Gastroesophageal sphincter (tissue), 4 donors: ENCODE measurements around the gene ZNF784. TPM values are rescaled to one million over a fixed set of nuclear protein-coding genes. Genes with fewer than 3 reads are reported as not detected.

Experiments used
- ATAC-seq: fragments of 150-250 bp; one replicate; pipeline ENCODE4 v1.9.1; 2016; ENCODE audit warnings: mild to moderate bottlenecking, moderate library complexity
- H3K27ac ChIP-seq, 4 donors: fragments of 200-600 bp; sonication (generic) in 3 of 4; 1 replicate in 3 of 4; 2 replicates in 1 of 4; pipeline ENCODE4 v1.5.1; 2016 to 2019
- H3K27me3 ChIP-seq: fragments of 200-600 bp; sonication (generic); one replicate; pipeline ENCODE4 v1.5.1; 2019
- H3K36me3 ChIP-seq, 2 donors: fragments of 200-600 bp; sonication (generic); one replicate each; pipeline ENCODE4 v1.5.1; 2019; ENCODE audit warnings: control low read depth in 1 of 2
- H3K4me1 ChIP-seq, 3 donors: fragments of 200-600 bp; sonication (generic); 1 replicate in 2 of 3; 2 replicates in 1 of 3; pipeline ENCODE4 v1.5.1; 2016 to 2019; ENCODE audit warnings: control low read depth in 2 of 3
- H3K4me3 ChIP-seq, 2 donors: fragments of 200-600 bp; sonication (generic); one replicate each; pipeline ENCODE4 v1.5.1; 2019; ENCODE audit warnings: mild to moderate bottlenecking in 1 of 2, moderate library complexity in 1 of 2
- H3K9me3 ChIP-seq, 3 donors: fragments of 200-600 bp; sonication (generic); one replicate each; pipeline ENCODE4 v1.5.1; 2017 to 2019; ENCODE audit warnings: control low read depth in 2 of 3
- CTCF ChIP-seq, 4 experiments: fragments of 200-600 bp in 2 of 4; fragments of 450-650 bp in 2 of 4; sonication (generic) in 1 of 4; IDR thresholded peaks; one replicate each; pipeline ENCODE4 v1.5.1; 2017 to 2019; ENCODE audit warnings: antibody characterized with exemption in 4 of 4, mild to moderate bottlenecking in 2 of 4, moderate library complexity in 2 of 4
- EP300 ChIP-seq: sonication (generic); formaldehyde crosslinking; IDR thresholded peaks from one replicate; pipeline ENCODE4 v1.6.1; 2017; ENCODE audit warnings: antibody characterized with exemption, mild to moderate bottlenecking
- POLR2A ChIP-seq, 2 donors: fragments of 450-650 bp; IDR thresholded peaks; one replicate each; pipeline ENCODE4 v1.6.1; 2017; ENCODE audit warnings: antibody characterized with exemption in 2 of 2, mild to moderate bottlenecking in 2 of 2, moderate library complexity in 1 of 2
- POLR2AphosphoS5 ChIP-seq: sonication (generic); formaldehyde crosslinking; IDR thresholded peaks from one replicate; pipeline ENCODE4 v1.6.1; 2017; ENCODE audit warnings: antibody characterized with exemption
- WGBS, 2 donors: methylation state at CpG; one replicate each; pipeline ENCODE4 v1.1.5; 2018; ENCODE audit warnings: low coverage in 1 of 2; 5-methylcytosine and 5-hydroxymethylcytosine counted together
- total RNA-seq, 4 donors: library from RNA; depleted of rRNA; stranded (reverse); fragments of >200 nt; gene quantifications; one replicate each; pipeline ENCODE4 v1.1.0, GENCODE V29; 2016

Gene ZNF784
- total RNA-seq, 4 donors from 2014 or later: 0.54 to 8.1 (median 4.8) TPM

GRCh38 chr19:55620410-55621204, 3.8 kb downstream of the ZNF784 start:
- no peak overlapping the region for H3K4me3 ChIP-seq
- H3K36me3 ChIP-seq: peaks cover 0 to 50% of the 10 kb centered on the region in 2 donors
- ATAC-seq: no peak
- no peaks in the 10 kb centered on the region for H3K27me3 ChIP-seq
- 89% methylated on average over 3 of the region's 12 CpGs; no CpG with 5 or more reads in 1 of the 2 donors for WGBS, 2 donors
- H3K9me3 ChIP-seq: no peaks in the 10 kb centered on the region
- H3K27ac ChIP-seq: no peak overlapping the region
- TF ChIP-seq EP300 (no peak), CTCF (IDR thresholded peaks at IDR 0.05) (no peak), POLR2AphosphoS5 (no peak), POLR2A (IDR thresholded peaks at IDR 0.05) (no peak)
- H3K4me1 ChIP-seq: peaks cover 0 to 34% (median 0%) of the 10 kb centered on the region in 3 donors

GRCh38 chr19:55619286-55619685, 5.1 kb downstream of the ZNF784 start:
- WGBS, 2 donors: 62 to 63% methylated on average over 2 to 3 of the region's 3 CpGs
- no peaks in the 10 kb centered on the region for H3K9me3 ChIP-seq
- TF ChIP-seq EP300 (no peak), CTCF (IDR thresholded peaks at IDR 0.05) (peak in 2 of 4 experiments; percentile 10 to 15)
- no peak for ATAC-seq
- peaks cover 0 to 63% of the 10 kb centered on the region in 2 donors for H3K36me3 ChIP-seq
- peaks cover 0 to 26% (median 0%) of the 10 kb centered on the region in 3 donors for H3K4me1 ChIP-seq
- H3K27ac ChIP-seq: peak overlapping the region in 3 of 4 donors; percentile 14 to 37 (median 30)
- no peaks in the 10 kb centered on the region for H3K27me3 ChIP-seq
- H3K4me3 ChIP-seq: no peak overlapping the region

GRCh38 chr19:55618426-55618825, 5.9 kb downstream of the ZNF784 start:
- WGBS, 2 donors: 66 to 72% methylated on average over 3 to 5 of the region's 7 CpGs
- H3K36me3 ChIP-seq: peaks cover 0 to 72% of the 10 kb centered on the region in 2 donors

GRCh38 chr19:55617426-55617825, 6.9 kb downstream of the ZNF784 start:
- Histone ChIP-seq H3K9me3 (no peaks in the 10 kb centered on the region), H3K27me3 (no peaks in the 10 kb centered on the region), H3K4me1 (peaks cover 0 to 18% (median 0%) of the 10 kb centered on the region in 3 donors), H3K27ac (no peak overlapping the region), H3K4me3 (no peak overlapping the region), H3K36me3 (peaks cover 0 to 72% of the 10 kb centered on the region in 2 donors)
- WGBS, 2 donors: 84% methylated on average over 4 of the region's 8 CpGs; no CpG with 5 or more reads in 1 of the 2 donors
- ATAC-seq: no peak
- TF ChIP-seq EP300: no peak
- no peak for TF ChIP-seq POLR2AphosphoS5
- no peak for TF ChIP-seq CTCF (IDR thresholded peaks at IDR 0.05)
- no peak for TF ChIP-seq POLR2A (IDR thresholded peaks at IDR 0.05)

More at GRCh38 chr19:55618426-55618825, 5.9 kb downstream of the ZNF784 start:
- H3K4me1 ChIP-seq: peaks cover 0 to 19% (median 0%) of the 10 kb centered on the region in 3 donors
- H3K27me3 ChIP-seq: no peaks in the 10 kb centered on the region
- no peak overlapping the region for H3K4me3 ChIP-seq
- no peak for ATAC-seq
- no peaks in the 10 kb centered on the region for H3K9me3 ChIP-seq
- peak overlapping the region in 3 of 4 donors; percentile 9 to 30 (median 14) for H3K27ac ChIP-seq
- no peak for TF ChIP-seq POLR2AphosphoS5
- TF ChIP-seq CTCF (IDR thresholded peaks at IDR 0.05): no peak
- no peak for TF ChIP-seq EP300
- no peak for TF ChIP-seq POLR2A (IDR thresholded peaks at IDR 0.05)

- no peak for ATAC-seq
- Histone ChIP-seq H3K27me3 (no peaks in the 10 kb centered on the region), H3K36me3 (peaks cover 0 to 62% of the 10 kb centered on the region in 2 donors), H3K9me3 (no peaks in the 10 kb centered on the region), H3K4me1 (peaks cover 0 to 28% (median 2%) of the 10 kb centered on the region in 3 donors), H3K27ac (no peak overlapping the region), H3K4me3 (no peak overlapping the region)
- no peak for TF ChIP-seq POLR2AphosphoS5
- TF ChIP-seq CTCF (IDR thresholded peaks at IDR 0.05): no peak
- TF ChIP-seq EP300: no peak
- TF ChIP-seq POLR2A (IDR thresholded peaks at IDR 0.05): no peak
- WGBS, 2 donors: 99% methylated on average over 13 of the region's 38 CpGs; no CpG with 5 or more reads in 1 of the 2 donors
These were observed 7.9 kb downstream of the ZNF784 start for GRCh38 chr19:55616395-55616875.
